GM21367 (cell line): ENCODE results near the gene RAP2B.

Source experiments
- ATAC-seq: cut with Tn5 transposase; IDR thresholded peaks from one replicate; pipeline ENCODE4 v1.9.1; 2021; ENCODE audit not compliant: unreplicated experiment

The RAP2B gene

GRCh38 chr3:153159771-153160397 lies 2.1 kb upstream of the RAP2B start:
- no peak for ATAC-seq

GRCh38 chr3:153160451-153161137 lies 1.4 kb upstream of the RAP2B start:
- peak; percentile 34 for ATAC-seq

- ATAC-seq = peak; percentile 80
These were observed 800 bp upstream of the RAP2B start for GRCh38 chr3:153161138-153161713.

GRCh38 chr3:153162513-153163392 lies 727 bp downstream of the RAP2B start:
- ATAC-seq = no peak

- no peak for ATAC-seq
These were observed 1.3 kb downstream of the RAP2B start for GRCh38 chr3:153163393-153163724.

- ATAC-seq = no peak
These were observed 1.9 kb downstream of the RAP2B start for GRCh38 chr3:153163756-153164550.

GRCh38 chr3:153165261-153165681 lies 3.2 kb downstream of the RAP2B start:
- ATAC-seq = no peak

- no peak for ATAC-seq
These were observed 4.2 kb downstream of the RAP2B start for GRCh38 chr3:153166206-153166605.

- no peak for ATAC-seq
These were observed 4.8 kb downstream of the RAP2B start for GRCh38 chr3:153166796-153167195.

- no peak for ATAC-seq
These were observed 7.9 kb downstream of the RAP2B start for GRCh38 chr3:153169793-153170383.

- ATAC-seq = no peak
These were observed 9.2 kb downstream of the RAP2B start for GRCh38 chr3:153171256-153171655.

- ATAC-seq = no peak
These were observed 9.9 kb downstream of the RAP2B start for GRCh38 chr3:153171918-153172317.

GRCh38 chr3:153172796-153173757 lies 11.1 kb downstream of the RAP2B start:
- no peak for ATAC-seq

GRCh38 chr3:153173758-153174516 lies 11.9 kb downstream of the RAP2B start:
- no peak for ATAC-seq

GRCh38 chr3:153176197-153176596 lies 14.2 kb downstream of the RAP2B start:
- ATAC-seq = no peak

GRCh38 chr3:153180860-153181372 lies 18.9 kb downstream of the RAP2B start:
- ATAC-seq = no peak

- no peak for ATAC-seq
These were observed 20.7 kb downstream of the RAP2B start for GRCh38 chr3:153182501-153183293.
